Measurements from ENCODE around the gene TEX12. TPM values are rescaled to one million over a fixed set of nuclear protein-coding genes. Genes with fewer than 3 reads are reported as not detected.

The TEX12 gene
- total and polyA plus RNA-seq, 2 of the 8 experiments (the other 6 are each of a cell fraction or from before 2014, with no cell fraction given) = not detected

- no peak overlapping the region for H2BK120ac ChIP-seq (replicated peaks; ENCODE audit: low read depth, low read length)
- no peaks in the 10 kb centered on the region for H3K23me2 ChIP-seq (ENCODE audit: low read depth, low read length)
- no peak overlapping the region for H2BK20ac ChIP-seq (ENCODE audit: low read length)
- no peak overlapping the region for H3K56ac ChIP-seq (replicated peaks; ENCODE audit: insufficient read length, low read depth, low read length)
- no peak overlapping the region for H4K8ac ChIP-seq (ENCODE audit: extremely low read depth, insufficient read depth, low read length)
- H3K4me1 ChIP-seq (replicated peaks in 1 of 4; ENCODE audit: control insufficient read depth in 3 of 4, insufficient read depth in 4 of 4, low read length in 3 of 4) = peaks cover 0 to 3% (median 0%) of the 10 kb centered on the region in 4 experiments; a peak in 1 of 7 replicates
- H4K5ac ChIP-seq (ENCODE audit: insufficient read length, low read depth, low read length) = no peak overlapping the region
- no peak overlapping the region for H3K4me3 ChIP-seq (ENCODE audit: extremely low read depth in 1 of 4, insufficient read depth in 2 of 4, low read depth in 3 of 4, low read length in 4 of 4)
- no peak overlapping the region for H3K23ac ChIP-seq (ENCODE audit: insufficient read length)
- no peak overlapping the region for H2AFZ ChIP-seq (ENCODE audit: low read length)
- H2BK12ac ChIP-seq (ENCODE audit: low read depth, low read length) = no peak overlapping the region
- no peaks in the 10 kb centered on the region for H3K27me3 ChIP-seq (replicated peaks in 1 of 4; ENCODE audit: control insufficient read depth in 3 of 4, extremely low read depth in 1 of 4, insufficient read depth in 3 of 4, low read length in 3 of 4)
- no peak overlapping the region for H2BK5ac ChIP-seq (ENCODE audit: low read depth, low read length)
- no peaks in the 10 kb centered on the region for H3K9me3 ChIP-seq (ENCODE audit: insufficient read depth in 2 of 2, low read depth in 1 of 2, low read length in 1 of 2)
- DNase-seq (ENCODE audit: low read depth in 1 of 2, low spot score in 2 of 2) (no peak), FAIRE-seq (no peak)
- TF ChIP-seq POLR2A (IDR thresholded peaks at IDR 0.05; ENCODE audit: control extremely low read depth in 1 of 2, low read depth in 2 of 2, low read length in 2 of 2) (no peak), TBP (IDR thresholded peaks at IDR 0.05; ENCODE audit: low read depth, low read length) (no peak), KDM5A (IDR thresholded peaks at IDR 0.05; ENCODE audit: low read length) (no peak), SIN3A (conservative IDR thresholded peaks at IDR 0.05 in 1 of 2, IDR thresholded peaks at IDR 0.05 in 1 of 2; ENCODE audit: low read depth in 1 of 2, low read length in 2 of 2) (no peak), CTBP2 (IDR thresholded peaks at IDR 0.05; ENCODE audit: borderline replicate concordance, insufficient read depth, insufficient read length, low read length) (no peak), EP300 (IDR thresholded peaks at IDR 0.05; ENCODE audit: borderline replicate concordance in 1 of 2, low read depth in 2 of 2, low read length in 2 of 2) (no peak), ATF2 (IDR thresholded peaks at IDR 0.05; ENCODE audit: low read length) (no peak), FOSL1 (IDR thresholded peaks at IDR 0.05; ENCODE audit: insufficient read depth, low read depth, low read length) (no peak)
- ChIA-PET CTCF (ENCODE audit: partially characterized antibody) (interaction anchor here (0.8 to 3.9 kb wide), 2 partner anchors 20 to 64 kb away, joined by 4 to 38 read pairs; no protein-coding TSS in a partner anchor), POLR2A (ENCODE audit: partially characterized antibody) (no interaction called here)
- H3K36me3 ChIP-seq (ENCODE audit: control insufficient read depth in 2 of 4, insufficient read depth in 4 of 4, low read length in 3 of 4) = no peaks in the 10 kb centered on the region
- no peak overlapping the region for H4K91ac ChIP-seq (replicated peaks; ENCODE audit: insufficient read length, low read length)
- H2BK15ac ChIP-seq (ENCODE audit: low read length) = no peak overlapping the region
- H3K27ac ChIP-seq (ENCODE audit: low read depth, low read length) = no peak overlapping the region
- no peaks in the 10 kb centered on the region for H3K79me1 ChIP-seq (ENCODE audit: low read depth, low read length)
- no peak overlapping the region for H3K14ac ChIP-seq (ENCODE audit: insufficient read length)
- no peak overlapping the region for H2AK5ac ChIP-seq (ENCODE audit: low read depth, low read length)
- H3K4me2 ChIP-seq (ENCODE audit: insufficient read depth in 1 of 2, low read depth in 2 of 2, low read length in 2 of 2) = no peak overlapping the region
- no peak overlapping the region for H3K4ac ChIP-seq (replicated peaks; ENCODE audit: insufficient read length, low read depth, low read length)
- H3K9ac ChIP-seq (replicated peaks in 1 of 4; ENCODE audit: extremely low read depth in 1 of 4, low read depth in 3 of 4, low read length in 3 of 4) = no peak overlapping the region
- no peak overlapping the region for H3K18ac ChIP-seq (ENCODE audit: extremely low read depth, low read length)
- 60% methylated on average over 1 of the region's 4 CpGs; no CpG with 5 or more reads in 1 of the 2 experiments for WGBS, 2 experiments (ENCODE audit: extremely low coverage in 1 of 2, insufficient coverage in 1 of 2, insufficient read length in 1 of 2, insufficient replicate concordance in 2 of 2, low coverage in 1 of 2, low lambda C conversion rate in 2 of 2, missing lambda C conversion rate in 1 of 2)
- no peaks in the 10 kb centered on the region for H3K79me2 ChIP-seq (ENCODE audit: control insufficient read depth in 1 of 2, insufficient read depth in 2 of 2, low read length in 2 of 2)
- no peaks in the 10 kb centered on the region for H4K20me1 ChIP-seq (replicated peaks in 1 of 2; ENCODE audit: control insufficient read depth in 1 of 2, insufficient read depth in 2 of 2, low read length in 2 of 2)
Observed at GRCh38 chr11:112177589-112177988, 10.4 kb downstream of the TEX12 start.
